Measurements from ENCODE around the gene FBXO7.

The FBXO7 gene

DNA sequence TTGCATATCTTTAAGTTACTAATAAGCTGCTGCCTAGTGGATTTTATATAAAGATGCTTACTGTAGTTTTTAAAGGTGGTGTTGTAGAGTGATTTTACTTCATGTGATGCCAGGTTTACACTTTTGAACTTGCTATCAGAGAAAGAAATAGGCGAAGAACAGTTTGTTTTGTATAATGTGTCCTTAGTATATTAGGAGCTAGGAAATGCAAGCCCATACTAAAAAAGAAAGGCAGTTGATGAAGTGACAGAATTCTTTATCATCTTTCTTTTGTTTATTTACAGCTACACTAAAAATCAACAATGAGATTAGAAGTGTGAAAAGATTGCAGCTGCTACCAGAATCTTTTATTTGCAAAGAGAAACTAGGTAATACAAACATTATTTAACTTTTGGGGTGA, 12.8 kb downstream of the FBXO7 start:
- in situ Hi-C loops (cut with MboI; ENCODE audit: low sequenced_read_pairs): no loop called here

DNA sequence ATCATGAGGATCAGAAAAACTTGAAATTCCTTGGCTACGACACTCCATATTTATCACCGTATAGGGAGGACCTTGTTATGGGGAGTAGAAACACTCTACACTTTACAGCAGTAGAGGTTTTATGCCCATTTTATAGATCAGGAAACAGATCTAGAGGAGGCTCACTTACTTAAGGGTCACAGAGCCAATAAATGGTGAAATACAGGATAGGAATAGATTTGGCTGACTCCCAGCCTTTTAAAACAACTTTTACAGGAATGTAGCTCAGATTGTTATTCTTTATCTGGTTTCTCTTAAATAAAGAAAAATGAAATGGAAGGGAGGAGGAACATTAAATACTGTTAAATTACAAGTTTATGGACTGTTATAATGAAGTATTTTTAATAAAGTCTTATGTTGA, 14.8 kb downstream of the FBXO7 start:
- in situ Hi-C loops (cut with MboI; ENCODE audit: low sequenced_read_pairs): no loop called here

DNA sequence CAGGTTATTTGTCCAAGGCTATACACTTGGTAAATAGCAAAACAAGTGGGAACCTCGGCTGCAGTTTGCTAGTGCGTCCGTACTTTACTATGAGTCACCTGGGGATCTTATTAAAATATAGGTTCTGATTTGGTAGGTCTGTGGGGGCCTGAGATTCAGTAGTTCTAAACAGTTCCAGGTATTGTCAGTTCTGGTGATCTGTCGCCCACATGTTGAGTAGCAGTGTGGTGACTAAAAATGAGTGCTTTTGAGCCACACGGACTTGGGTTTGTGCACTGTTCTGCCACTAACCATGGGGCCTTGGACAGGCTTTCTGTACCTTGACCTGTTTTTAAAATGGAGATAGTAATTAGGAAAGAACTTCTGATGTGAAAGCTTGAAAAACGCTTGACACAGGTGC, 15.7 kb downstream of the FBXO7 start:
- in situ Hi-C loops (cut with MboI; ENCODE audit: low sequenced_read_pairs): no loop called here

DNA sequence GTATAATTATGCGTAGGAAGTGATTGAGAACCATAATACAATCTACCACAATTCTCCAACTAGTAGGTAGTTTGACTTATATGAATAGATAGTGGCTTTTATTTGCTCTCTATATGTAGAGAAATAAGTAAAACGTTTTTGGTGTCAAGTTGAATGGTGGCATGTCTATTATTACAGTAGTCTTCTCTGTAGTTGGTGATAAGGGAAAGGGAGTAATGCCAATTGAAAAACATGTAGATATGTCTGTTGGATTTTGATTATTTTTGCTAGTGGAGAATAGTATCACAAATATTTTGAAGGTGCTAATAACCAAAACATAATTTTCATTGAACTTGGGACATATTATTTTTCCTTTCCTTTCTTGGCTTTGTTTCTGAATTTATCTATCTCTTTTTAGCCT, 17.5 kb downstream of the FBXO7 start:
- in situ Hi-C loops (cut with MboI; ENCODE audit: low sequenced_read_pairs): no loop called here

DNA sequence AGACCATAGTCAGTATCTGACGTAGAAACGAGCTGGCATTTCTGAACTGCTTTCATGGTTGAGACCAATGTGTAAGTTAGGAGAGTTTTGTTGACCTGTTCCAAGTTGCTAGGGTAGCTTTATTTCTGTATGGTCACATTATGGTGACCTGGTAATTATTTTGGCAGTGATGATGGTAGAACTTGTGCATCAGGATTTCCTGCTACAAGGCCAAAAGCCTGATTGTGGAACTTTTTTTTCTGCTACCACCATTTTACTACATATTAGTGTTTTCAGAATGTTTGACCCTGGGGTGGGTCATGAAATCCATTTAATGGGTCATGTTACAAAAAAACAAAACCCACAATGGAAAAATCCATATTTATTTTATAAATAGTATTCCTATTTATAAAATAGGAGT, 18.9 kb downstream of the FBXO7 start:
- in situ Hi-C loops (cut with MboI; ENCODE audit: low sequenced_read_pairs): no loop called here

DNA sequence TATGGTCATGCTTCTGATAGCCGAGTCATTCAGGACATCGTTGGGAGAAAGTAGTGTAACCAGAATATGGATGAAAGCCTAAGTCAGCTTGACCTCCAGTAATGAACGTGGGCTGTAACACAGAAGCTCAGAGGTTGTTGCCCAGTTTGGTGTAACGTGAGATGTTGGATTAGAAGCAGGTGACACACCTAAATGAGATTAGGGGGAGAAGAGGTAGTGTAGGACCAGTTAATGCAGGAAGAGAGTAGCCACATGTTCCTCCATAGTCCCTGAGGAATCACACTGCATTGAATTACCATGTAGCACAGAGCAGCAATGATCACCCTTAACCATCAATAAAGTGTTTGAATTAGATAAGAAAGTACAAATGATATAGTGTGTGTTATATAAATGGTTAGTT, 20.4 kb downstream of the FBXO7 start:
- in situ Hi-C loops (cut with MboI; ENCODE audit: low sequenced_read_pairs): no loop called here

DNA sequence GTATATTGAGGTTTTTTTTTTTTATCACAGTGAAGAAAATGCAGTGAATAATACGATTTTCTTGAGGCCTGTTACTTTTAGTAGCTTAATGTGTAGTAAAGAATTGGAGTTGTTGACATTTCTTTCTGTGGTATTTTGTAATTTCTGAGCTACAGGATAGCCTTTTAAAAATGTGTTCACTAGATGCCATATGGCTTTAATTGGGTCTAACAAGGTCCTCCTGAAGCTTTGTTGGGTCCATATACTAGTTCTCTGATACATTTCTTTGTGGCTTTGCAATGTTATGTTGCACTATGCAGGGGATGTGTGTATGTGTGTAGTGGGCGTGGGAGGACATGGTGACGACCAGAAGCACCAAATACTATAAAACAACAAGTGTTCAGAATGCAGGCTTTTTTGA, 25.1 kb downstream of the FBXO7 start:
- in situ Hi-C loops (cut with MboI; ENCODE audit: low sequenced_read_pairs): no loop called here

DNA sequence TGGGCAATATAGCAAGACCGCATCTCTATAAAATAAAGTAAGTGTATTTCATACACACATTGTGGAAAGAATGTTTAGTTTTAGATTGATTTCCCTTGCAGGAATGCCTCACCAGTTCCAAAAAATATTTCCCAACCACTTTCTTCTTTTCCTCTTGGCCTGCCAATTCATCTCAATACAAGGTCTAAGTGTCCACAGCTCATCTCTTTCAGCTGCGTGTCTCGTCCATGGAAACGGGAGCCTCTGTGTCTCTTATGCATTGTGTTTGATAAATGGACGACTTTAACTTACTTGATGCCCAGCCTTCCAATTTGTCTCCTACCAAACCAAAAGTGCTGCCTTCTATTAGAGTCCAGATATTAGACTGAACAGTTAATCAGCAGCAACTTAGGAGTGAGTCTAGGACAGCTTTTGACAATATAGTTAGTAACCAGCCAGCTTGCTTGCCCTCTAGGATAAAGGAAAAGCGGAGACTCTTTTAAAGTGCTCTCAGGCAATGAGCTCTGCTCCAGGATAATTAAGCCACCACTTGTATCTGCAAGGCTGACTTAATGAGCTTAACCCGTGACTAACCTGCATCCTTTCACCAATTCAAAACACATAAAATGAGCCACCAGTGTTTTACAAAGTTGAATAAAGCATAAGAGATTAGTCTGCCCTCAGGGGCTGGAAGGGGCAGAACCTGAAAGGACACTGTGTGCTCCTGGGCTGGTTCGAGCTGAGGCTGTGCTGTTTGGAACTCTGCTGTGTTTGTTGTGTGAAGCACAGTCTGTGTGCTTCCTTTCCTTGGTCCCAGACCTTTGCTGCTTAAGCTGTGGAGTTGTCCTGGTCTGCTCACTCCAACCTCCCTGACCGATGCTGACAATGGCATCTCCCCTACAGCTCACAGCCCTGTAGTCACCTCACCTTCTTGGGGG, 27.5 kb downstream of the FBXO7 start:
- in situ Hi-C loops (cut with MboI; ENCODE audit: low sequenced_read_pairs): no loop called here

DNA sequence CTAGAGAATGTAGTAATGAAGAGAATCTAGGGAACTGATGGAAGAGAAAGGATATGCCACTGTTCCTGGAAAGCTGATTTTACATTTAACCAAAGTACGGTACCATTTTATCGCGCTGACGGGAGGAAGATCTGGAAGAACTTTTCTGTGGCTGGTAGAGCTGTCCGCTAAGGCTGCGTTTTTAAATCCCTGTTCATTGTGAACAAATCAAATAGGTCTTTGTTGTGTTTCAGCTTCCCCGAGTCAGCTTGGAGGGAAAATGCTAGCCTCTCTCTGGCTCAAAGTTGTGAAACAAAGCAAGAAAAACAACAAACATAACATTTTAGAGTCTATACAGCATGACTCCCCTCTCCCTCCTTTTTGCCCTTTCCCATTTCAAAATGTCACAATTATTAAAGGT, 34.4 kb downstream of the FBXO7 start:
- in situ Hi-C loops (cut with MboI; ENCODE audit: low sequenced_read_pairs): no loop called here

DNA sequence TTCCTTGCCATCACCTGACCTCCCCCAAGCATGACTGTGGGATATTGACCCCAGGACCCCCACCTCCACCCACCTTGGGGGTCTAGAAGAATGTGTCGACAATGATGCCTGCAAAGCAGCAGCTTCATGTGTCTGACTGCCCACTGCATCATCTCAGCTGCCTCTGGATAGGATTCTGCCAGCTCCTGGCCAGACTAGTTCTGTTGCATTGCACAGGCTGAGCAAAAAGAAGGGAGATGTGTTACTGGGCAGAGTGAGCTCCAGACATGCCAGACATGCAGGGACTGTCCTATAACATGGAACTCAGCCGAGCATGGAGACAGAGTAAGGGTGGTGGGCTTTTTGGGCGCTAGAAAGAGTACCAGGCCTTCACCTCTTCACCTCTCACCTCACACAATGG, 36.7 kb downstream of the FBXO7 start:
- in situ Hi-C loops (cut with MboI; ENCODE audit: low sequenced_read_pairs): no loop called here

DNA sequence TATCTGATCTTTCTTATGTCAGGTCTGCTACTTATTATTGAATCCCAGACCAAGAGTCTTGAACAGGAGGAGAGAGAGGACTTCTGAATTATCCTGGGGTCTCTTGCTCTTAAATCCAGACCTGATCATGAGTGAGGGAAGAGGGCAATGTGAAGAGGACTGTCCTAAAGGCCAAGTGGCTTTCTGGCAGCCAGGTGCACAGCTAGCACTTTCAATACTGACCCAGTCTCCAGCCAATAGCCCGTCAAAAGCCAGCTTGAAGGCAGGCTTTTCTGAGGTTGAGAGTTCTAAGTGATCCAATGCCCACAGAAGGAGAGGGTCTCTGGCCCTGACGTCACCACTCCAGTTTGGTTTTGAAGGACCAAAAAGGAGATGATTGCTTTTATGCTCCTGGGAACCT, 37.2 kb downstream of the FBXO7 start:
- in situ Hi-C loops (cut with MboI; ENCODE audit: low sequenced_read_pairs): no loop called here

DNA sequence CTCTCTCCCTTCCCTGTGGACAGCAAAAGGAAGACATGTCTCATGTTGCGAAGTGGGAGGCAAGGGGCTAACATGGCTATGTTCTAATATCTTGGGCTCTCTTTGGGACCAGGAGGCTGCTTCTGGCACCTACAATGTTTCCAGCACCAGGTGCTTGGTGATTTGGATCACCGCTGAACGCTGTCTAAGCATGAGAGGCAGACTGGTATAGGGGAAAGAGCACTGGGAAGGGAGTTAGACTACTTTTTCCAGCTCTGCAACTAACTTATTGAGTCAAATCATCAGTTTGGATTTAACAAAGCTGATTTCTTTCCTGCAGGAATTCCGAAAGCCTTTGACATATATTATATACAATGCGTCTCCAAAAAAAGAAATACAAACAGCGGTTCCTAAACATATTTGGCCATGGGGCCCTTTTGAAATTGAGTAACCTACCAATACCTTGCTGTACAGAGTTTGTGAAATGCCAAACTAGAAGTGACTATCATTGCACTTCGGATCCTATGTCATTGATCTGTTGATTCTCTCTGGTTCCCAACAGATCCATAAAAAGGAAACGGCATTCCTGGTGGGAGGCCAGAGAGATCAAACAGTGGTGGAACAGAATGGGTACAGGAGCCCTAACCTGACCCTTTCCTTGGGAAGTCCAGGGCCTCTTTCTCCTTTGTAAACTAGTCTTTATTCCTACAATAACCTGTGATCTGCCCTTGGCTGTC, 37.8 kb downstream of the FBXO7 start:
- in situ Hi-C loops (cut with MboI; ENCODE audit: low sequenced_read_pairs): no loop called here

DNA sequence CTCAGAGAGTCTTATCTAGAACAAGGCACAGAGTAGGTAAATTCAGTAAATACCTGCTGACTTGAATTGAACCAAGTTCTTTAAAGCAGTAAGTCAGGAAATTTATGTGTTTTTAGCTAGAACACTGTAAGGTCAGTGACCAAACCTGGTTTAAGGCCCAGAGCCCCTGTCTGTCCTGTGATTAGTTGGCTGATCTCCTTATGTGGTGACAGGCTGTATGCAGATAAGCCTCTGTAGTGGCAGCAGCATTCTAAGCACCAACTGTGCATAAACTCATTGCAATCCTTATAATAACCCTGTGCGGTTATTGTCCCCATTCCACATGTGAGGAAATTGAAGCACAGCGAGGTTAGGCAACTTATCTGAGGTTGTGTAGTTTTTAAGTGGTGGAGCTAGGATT, 40.5 kb downstream of the FBXO7 start:
- in situ Hi-C loops (cut with MboI; ENCODE audit: low sequenced_read_pairs): no loop called here

DNA sequence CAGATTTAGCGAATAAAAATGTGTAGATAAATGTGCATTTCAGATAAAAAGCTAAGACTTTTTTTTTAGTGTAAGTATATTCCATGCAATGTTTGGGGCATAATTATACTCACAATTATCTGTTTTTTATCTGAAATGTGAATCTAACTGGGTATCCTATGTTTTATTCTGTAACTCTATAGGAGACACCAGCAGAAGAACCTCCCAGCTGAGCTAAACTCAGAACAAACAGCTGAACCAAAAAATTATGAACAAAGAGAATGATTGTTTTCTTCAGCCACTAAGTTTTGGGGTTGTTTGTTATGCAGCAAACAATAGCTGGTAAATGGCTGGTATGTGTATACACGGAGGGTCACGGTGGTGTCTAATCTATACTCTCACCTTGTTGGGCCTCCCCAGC, 42.9 kb downstream of the FBXO7 start:
- in situ Hi-C loops (cut with MboI; ENCODE audit: low sequenced_read_pairs): no loop called here

DNA sequence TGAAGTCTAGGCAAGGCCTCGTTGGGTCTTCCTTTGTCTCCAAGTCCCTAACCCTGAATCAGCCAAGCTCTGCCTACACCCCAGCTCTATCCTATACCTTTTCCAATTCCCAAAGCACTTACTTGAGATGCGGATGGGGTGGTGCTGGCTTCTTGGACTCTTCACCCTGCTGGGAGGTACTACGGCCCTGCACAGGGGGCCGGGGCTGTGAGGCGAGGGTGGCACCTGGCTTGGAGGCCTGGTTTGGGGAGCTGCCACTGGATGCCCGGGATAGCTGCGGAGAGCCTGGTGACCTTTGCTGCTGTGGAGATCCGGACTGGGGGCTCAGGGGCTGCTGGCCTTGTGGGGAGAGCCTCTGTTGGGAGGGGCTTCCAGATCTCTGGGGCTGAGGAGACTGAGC, 43.3 kb downstream of the FBXO7 start:
- in situ Hi-C loops (cut with MboI; ENCODE audit: low sequenced_read_pairs): no loop called here

DNA sequence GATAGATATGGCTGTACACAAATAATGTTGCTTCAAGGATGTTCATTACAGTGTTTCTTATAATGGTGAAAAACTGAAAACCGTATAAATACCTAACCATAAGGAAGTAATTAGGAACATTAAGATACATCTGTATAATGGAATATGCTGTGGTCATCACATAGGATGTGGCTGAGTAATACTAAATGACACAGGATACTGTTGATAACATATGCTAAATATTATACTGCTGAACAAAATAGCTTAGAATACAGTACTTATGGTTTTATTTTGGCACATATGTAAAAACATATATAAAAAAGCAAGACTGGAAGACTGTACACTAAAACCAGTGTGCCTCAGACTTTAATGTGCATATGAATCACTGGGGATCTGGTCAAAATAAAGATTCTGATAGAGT, 43.8 kb downstream of the FBXO7 start:
- in situ Hi-C loops (cut with MboI; ENCODE audit: low sequenced_read_pairs): no loop called here

DNA sequence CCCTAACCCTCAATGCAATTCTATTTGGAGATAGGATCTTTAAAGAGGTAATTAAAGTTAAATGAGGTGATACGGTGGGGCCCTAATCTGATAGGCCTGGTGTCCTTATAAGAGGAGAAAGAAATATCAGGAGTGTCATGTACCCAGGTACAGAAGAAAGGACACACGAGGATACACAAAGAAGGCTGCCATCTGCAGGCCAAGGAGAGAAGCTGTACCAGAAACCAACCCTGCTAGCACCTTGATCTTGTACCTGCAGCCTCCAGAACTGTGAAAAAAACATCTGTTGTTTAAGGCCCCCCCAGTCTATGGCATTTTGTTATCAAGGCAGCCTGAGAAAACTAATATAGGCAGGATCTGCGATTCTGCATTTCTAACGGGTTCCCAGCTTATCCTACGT, 44.2 kb downstream of the FBXO7 start:
- in situ Hi-C loops (cut with MboI; ENCODE audit: low sequenced_read_pairs): no loop called here

DNA sequence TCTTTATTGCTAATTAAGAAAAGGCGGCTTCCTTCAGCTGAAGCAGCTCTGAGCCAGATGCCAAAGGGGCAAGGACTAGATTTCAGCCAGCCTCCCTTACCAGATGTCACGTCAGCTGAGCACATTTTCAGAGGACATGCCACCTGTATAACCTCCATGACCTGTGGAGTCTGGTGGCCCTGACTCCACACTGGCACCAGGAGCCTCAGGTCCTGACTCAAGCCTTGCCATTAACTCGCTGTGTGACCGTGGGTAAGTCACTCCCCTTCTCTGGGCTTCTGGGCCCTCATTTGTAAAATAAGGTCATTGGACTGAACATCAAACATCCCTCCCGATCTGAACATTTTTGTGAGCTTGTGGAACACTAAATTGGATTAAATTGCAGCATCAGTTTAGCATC, 46.0 kb downstream of the FBXO7 start:
- in situ Hi-C loops (cut with MboI; ENCODE audit: low sequenced_read_pairs): no loop called here

DNA sequence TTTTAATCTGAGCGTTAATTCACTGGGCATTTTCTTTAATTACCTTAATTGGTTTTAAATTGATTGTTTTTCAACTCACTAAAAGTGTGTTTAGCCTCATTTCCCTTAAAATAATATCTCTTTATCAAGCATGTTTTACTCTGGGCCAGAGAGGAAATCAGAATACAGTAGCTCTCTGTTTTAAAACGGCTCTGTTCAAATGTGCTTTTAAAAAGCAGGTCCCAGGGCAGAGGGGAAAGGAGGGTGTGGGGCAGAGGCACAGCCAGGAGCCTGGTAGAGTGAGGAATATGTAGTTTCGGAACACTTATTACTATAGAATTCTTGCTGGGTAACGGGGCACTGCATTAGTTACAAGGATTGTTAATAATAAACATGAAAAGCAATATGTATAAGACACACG, 47.6 kb downstream of the FBXO7 start:
- in situ Hi-C loops (cut with MboI; ENCODE audit: low sequenced_read_pairs): no loop called here

DNA sequence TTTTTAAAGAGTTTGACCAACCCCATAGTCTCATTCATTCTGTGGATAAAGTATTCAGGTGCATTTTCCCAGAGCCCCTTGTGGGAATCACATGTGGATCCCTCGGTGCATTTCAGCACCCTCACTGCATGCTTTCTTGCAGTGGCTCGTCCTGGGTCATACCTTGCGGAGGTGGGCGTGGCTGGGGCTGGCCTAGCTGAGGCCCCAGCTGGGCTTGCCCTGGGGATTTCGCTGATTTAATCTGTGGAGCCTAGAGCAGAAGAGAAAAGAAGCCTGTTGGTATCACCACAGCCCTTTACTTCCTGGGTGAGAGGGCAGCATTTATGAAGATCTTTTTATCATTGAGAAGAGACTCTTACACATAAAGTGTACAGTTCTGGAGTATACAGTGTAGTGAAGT, 53.1 kb downstream of the FBXO7 start:
- in situ Hi-C loops (cut with MboI; ENCODE audit: low sequenced_read_pairs): loop anchor here (25.0 kb wide), 2 partner anchors 260 to 460 kb away; no protein-coding TSS in a partner anchor

DNA sequence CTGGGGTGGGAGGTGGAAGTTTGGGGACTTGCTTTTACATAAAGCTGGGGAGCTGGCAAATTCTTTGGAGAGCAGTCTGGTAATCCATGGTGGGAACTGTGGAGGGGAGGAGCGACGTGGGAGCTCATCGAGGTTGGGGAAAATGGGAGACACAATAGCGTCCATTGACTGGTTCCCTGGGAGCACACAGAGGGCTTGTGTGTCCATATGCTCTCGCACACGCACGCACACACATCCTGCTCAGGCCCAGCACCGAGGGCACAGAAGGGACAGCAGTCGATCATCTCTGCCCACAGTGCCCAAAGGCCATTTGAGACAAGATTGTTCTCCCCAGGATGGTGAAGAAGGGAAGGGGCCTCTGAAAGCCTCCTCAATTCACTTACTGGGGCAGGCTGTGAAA, 53.7 kb downstream of the FBXO7 start:
- in situ Hi-C loops (cut with MboI; ENCODE audit: low sequenced_read_pairs): loop anchor here (25.0 kb wide), 2 partner anchors 259 to 459 kb away; no protein-coding TSS in a partner anchor

Measured in HL-60/S4 treated with phorbol 12-myristate 13-acetate at 8.2 ng/mL for 4 days and 3 days (cell line).